Activated naive CD8-positive, alpha-beta T cell treated with anti-CD3 and anti-CD28 coated beads, Interleukin-2, amount 10 ng/mL, durations not matched to agents 7 days and 5 days (primary cell): Measurements from ENCODE around the gene CHRNA9. TPM values are rescaled to one million over a fixed set of nuclear protein-coding genes. Genes with fewer than 3 reads are reported as not detected.
"Not testable (repeated sequence)": the region's sequence is repeated elsewhere in the genome, so short reads cannot be mapped to it uniquely, and the experiment has no call there.

Source experiments
- ATAC-seq: fragments of 150-1000 bp; cut with Tn5 transposase; one replicate; pipeline ENCODE4 v1.10.0; 2021; ENCODE audit warnings: low read depth, moderate library complexity
- POLR2A ChIA-PET: fragments of 350-600 bp; sonication (Branson Sonifier 250); formaldehyde crosslinking; loops from one replicate; lab custom pipeline; 2021; ENCODE audit warnings: antibody characterized with exemption; lab: Charles Lee
- DNase-seq: peaks from one replicate; pipeline ENCODE4 v3.0.0; 2021
- H3K27ac Mint-ChIP-seq: one replicate; pipeline ENCODE4 v1.8.0; 2022; ENCODE audit warnings: mild to moderate bottlenecking, mixed read lengths
- H3K27me3 Mint-ChIP-seq: one replicate; pipeline ENCODE4 v1.8.0; 2022; ENCODE audit warnings: mild to moderate bottlenecking, moderate library complexity, mixed read lengths
- H3K36me3 Mint-ChIP-seq: one replicate; pipeline ENCODE4 v1.8.0; 2021; ENCODE audit warnings: mild to moderate bottlenecking, mixed read lengths
- H3K4me1 Mint-ChIP-seq: one replicate; pipeline ENCODE4 v1.8.0; 2021; ENCODE audit warnings: mixed read lengths
- H3K4me3 Mint-ChIP-seq: one replicate; pipeline ENCODE4 v1.8.0; 2022; ENCODE audit warnings: mild to moderate bottlenecking, moderate library complexity, mixed read lengths
- H3K9me3 Mint-ChIP-seq: one replicate; pipeline ENCODE4 v1.8.0; 2021; ENCODE audit warnings: mixed read lengths
- total RNA-seq, 2 experiments: library from RNA; stranded (reverse); gene quantifications; one replicate each; pipeline ENCODE4 v1.2.3, GENCODE V29; 2021

CHRNA9 gene
- total RNA-seq, result under 1 TPM; 0.55 to 0.68 TPM

DNA sequence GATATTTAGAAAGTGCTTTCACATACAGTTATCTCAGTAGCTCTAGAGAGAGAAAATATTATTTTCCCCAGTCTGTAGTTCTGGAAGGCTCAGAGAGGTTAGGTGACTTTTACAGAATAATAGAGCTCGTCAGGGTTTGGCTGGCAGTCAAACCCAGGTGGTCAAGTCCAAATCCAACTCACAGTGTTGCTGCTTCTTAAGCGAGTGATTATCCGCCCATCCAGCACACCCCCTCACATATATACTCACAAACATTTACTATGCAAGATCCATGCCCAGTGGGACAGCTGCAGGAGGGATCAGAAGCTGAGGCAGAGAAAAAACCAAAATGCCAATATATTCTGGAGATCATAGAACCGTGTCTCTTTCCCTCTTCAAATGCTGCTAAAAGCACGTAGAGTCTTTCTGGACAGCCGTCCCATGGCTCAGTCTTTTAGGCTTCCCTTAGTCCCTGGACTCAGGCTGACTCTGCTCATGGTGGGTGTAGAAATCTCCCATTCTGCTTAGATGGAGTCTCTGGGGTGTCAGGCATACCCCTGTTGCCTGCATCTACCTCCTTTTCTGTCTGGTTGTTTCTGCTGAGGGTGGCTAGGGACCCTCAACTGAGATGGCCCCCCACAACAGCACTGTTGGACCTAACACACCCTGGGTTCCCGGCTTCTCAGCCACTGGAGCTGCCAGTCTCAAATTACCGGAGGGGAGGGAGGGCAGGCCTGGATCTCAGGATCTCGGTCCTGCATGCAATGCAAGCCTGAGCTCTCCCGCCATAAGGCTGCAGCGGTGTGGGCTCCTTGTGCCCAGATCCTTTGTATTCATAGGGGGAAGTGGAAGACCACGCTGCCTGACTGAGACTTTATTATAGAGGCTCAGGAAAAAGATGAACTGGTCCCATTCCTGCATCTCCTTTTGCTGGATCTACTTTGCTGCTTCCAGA is at the start of gene CHRNA9:
TSS of gene CHRNA9 (plus strand) at position 743 of the 934 bp plus-strand sequence. CDS start at position 878, 135 bp downstream.
- Mint-ChIP-seq H3K36me3 (peaks cover 3% of the 10 kb centered on the region), H3K27me3 (peaks cover 6% of the 10 kb centered on the region), H3K4me1 (peaks cover 7% of the 10 kb centered on the region), H3K27ac (peak within 1 kb of the TSS; percentile 4), H3K4me3 (no peak within 1 kb of the TSS), H3K9me3 (peaks cover 1% of the 10 kb centered on the region)
- POLR2A ChIA-PET, result no interaction called here
- ATAC-seq (no peak), DNase-seq (no peak)

GRCh38 chr4:40285692-40286091 is 49.4 kb upstream of the CHRNA9 start:
- Mint-ChIP-seq H3K4me3 (no peak overlapping the region), H3K4me1 (peaks cover 53% of the 10 kb centered on the region), H3K27me3 (no peaks in the 10 kb centered on the region), H3K27ac (no peak overlapping the region), H3K9me3 (peaks cover 6% of the 10 kb centered on the region), H3K36me3 (peaks cover 9% of the 10 kb centered on the region)
- no peak for DNase-seq
- ATAC-seq, result no peak
- POLR2A ChIA-PET, result interaction anchor here (0.7 kb wide), 1 partner anchor 32 kb away, joined by 3 read pairs; no protein-coding TSS in a partner anchor

DNA sequence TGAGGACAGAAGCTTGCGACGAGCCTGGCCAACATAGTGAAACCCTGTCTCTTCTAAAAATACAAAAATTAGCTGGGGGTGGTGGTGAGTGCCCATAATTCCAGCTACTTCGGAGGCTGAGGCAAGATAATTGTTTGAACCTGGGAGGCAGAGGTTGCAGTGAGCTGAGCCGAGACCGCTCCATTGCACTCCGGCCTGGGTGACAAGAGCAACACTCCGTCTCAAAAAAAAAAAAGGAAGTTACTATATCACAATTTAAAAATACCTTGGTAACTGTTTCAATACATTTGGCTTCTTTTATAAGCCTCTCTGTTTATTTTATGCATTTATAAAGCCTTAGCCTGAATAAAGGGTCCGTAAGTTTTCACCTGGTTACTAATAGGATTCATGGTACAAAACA is 46.6 kb upstream of the CHRNA9 start:
- Mint-ChIP-seq H3K27ac (peak overlapping the region; percentile 43), H3K9me3 (peaks cover 2% of the 10 kb centered on the region), H3K27me3 (no peaks in the 10 kb centered on the region), H3K4me1 (peaks cover 51% of the 10 kb centered on the region), H3K4me3 (no peak overlapping the region), H3K36me3 (peaks cover 5% of the 10 kb centered on the region)
- ATAC-seq (no peak), DNase-seq (no peak)
- POLR2A ChIA-PET, result no interaction called here

DNA sequence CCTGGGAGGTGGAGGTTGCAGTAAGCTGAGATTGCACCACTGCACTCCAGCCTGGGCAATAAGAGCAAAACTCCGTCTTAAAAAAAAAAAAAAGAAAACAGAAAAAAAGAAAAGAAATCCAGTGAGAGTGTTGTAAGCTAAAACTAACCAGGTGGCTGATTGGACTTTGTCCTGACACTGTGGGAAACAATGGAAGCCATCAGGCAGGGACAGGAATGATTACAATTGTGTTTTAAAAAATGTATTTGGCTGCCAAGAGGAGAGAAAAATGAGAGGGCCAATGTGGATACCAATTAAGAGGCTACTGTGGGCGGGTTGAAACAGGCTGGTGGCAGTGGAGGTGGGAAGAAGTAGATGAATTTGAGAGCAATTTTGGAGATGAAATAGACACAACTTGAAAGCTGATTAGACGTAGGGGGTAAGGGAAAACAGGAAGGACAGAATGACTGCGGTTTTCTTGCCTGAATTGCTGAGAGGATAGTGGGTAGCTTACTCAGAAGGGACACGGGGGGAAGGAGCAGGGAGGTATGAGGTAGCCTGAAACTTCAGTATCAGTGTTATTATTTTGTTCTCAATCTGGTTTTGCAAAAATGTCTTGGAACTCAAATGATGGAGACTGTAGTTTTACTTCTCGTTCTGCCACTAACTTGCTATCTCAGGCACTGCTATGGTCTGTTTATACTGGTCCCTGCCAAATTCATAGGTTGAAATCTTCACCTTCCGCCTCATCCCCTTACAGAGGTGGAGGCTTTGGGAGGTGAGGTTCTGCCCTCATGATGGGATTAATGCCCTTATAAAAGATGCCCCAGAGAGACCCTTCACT is 45.6 kb upstream of the CHRNA9 start:
- DNase-seq, result no peak
- peaks cover 41% of the 10 kb centered on the region for H3K4me1 Mint-ChIP-seq
- peaks cover 2% of the 10 kb centered on the region for H3K9me3 Mint-ChIP-seq
- POLR2A ChIA-PET, result interaction anchor here (0.6 to 1.6 kb wide), 6 partner anchors 11 to 98 kb away, joined by 3 to 4 read pairs (median 4); no protein-coding TSS in a partner anchor
- peak; percentile 64 for ATAC-seq
- H3K27me3 Mint-ChIP-seq, result no peaks in the 10 kb centered on the region
- peak overlapping the region; percentile 86 for H3K27ac Mint-ChIP-seq
- peak overlapping the region; percentile 70 for H3K4me3 Mint-ChIP-seq
- H3K36me3 Mint-ChIP-seq, result peaks cover 5% of the 10 kb centered on the region

GRCh38 chr4:40290611-40291186 is 44.4 kb upstream of the CHRNA9 start:
- DNase-seq, H3K36me3 Mint-ChIP-seq, ATAC-seq, H3K27me3 Mint-ChIP-seq, H3K9me3 Mint-ChIP-seq: not testable (repeated sequence)
- Mint-ChIP-seq H3K4me1 (peaks cover 40% of the 10 kb centered on the region), H3K4me3 (peak overlapping the region; percentile 70), H3K27ac (peak overlapping the region; percentile 21)
- POLR2A ChIA-PET, result interaction anchor here (1.2 to 1.6 kb wide), 2 partner anchors 10 to 48 kb away, joined by 3 to 4 read pairs; no protein-coding TSS in a partner anchor

DNA sequence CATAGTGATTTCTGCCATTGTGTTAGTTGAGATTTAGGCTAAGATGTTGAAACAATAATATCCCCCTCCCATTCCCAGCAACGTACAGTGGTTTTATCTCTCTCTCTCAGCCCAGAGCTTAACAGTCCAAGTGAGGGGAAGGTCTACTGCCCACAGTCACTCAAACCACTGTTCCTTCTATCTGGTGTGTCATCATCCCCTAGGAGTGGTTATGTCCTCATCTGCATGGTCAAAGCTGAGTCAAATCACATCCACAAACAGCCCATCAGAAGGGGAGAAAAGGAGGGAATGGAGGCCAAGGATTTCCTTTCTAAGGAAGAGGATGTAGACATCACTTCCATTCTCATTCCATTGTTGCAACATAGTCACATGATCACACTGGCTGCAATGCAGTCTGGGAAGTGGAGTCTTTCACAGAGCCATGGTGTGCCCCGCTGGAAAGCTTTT is 42.8 kb upstream of the CHRNA9 start:
- ATAC-seq (no peak), DNase-seq (no peak)
- peaks cover 5% of the 10 kb centered on the region for H3K36me3 Mint-ChIP-seq
- peaks cover 43% of the 10 kb centered on the region for H3K4me1 Mint-ChIP-seq
- no peaks in the 10 kb centered on the region for H3K27me3 Mint-ChIP-seq
- no peak overlapping the region for H3K4me3 Mint-ChIP-seq
- peak overlapping the region; percentile 21 for H3K27ac Mint-ChIP-seq
- POLR2A ChIA-PET, result no interaction called here
- peaks cover 4% of the 10 kb centered on the region for H3K9me3 Mint-ChIP-seq

DNA sequence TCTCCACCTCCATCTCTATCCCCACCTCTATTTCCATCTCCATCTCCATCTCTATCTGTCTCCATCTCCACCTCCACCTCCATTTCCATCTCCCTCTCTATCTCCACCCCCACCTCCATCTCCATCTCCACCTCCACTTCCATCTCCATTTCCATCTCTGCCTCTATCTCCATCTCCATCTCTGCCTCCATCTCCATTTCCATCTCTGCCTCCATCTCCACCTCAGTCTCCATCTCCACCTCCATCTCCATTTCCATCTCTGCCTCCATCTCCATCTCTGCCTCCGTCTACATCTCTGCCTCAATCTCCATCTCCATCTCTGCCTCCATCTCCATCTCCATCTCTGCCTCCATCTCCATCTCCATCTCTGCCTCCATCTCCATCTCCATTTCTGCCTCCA is 40.8 kb upstream of the CHRNA9 start:
- Mint-ChIP-seq H3K9me3 (peaks cover 4% of the 10 kb centered on the region), H3K4me1 (peaks cover 45% of the 10 kb centered on the region)

GRCh38 chr4:40295030-40295429 is 40.1 kb upstream of the CHRNA9 start:
- H3K9me3 Mint-ChIP-seq, POLR2A ChIA-PET, H3K36me3 Mint-ChIP-seq, ATAC-seq, DNase-seq, H3K4me3 Mint-ChIP-seq, H3K27ac Mint-ChIP-seq, H3K27me3 Mint-ChIP-seq: not testable (repeated sequence)
- H3K4me1 Mint-ChIP-seq, result peaks cover 43% of the 10 kb centered on the region

More for the DNA sequence above, 40.8 kb upstream of the CHRNA9 start:
- no peak overlapping the region for H3K27ac Mint-ChIP-seq
- no peak for ATAC-seq
- H3K27me3 Mint-ChIP-seq, result no peaks in the 10 kb centered on the region
- H3K4me3 Mint-ChIP-seq, result no peak overlapping the region
- DNase-seq, result no peak
- POLR2A ChIA-PET, result no interaction called here
- peaks cover 5% of the 10 kb centered on the region for H3K36me3 Mint-ChIP-seq

DNA sequence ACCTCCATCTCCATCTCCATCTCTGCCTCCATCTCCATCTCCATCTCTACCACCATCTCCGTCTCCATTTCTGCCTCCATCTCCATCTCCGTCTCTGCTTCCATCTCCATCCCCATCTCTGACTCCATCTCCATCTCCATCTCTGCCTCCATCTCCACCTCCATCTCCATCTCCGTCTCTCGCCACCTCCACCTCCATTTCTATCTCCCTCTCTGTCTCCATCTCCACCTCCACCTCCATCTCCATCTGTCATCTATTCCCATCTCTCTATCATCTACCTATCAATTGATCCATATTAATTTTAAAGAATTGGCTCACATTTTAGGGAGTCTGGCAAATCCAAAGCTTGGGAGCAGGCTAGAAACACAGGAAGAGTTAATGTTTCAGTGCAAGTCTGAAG is 39.6 kb upstream of the CHRNA9 start:
- peaks cover 5% of the 10 kb centered on the region for H3K36me3 Mint-ChIP-seq
- H3K9me3 Mint-ChIP-seq, result peaks cover 4% of the 10 kb centered on the region
- peaks cover 43% of the 10 kb centered on the region for H3K4me1 Mint-ChIP-seq
- H3K4me3 Mint-ChIP-seq, result no peak overlapping the region
- H3K27me3 Mint-ChIP-seq, result no peaks in the 10 kb centered on the region
- DNase-seq (no peak), ATAC-seq (no peak)
- POLR2A ChIA-PET, result no interaction called here
- no peak overlapping the region for H3K27ac Mint-ChIP-seq

DNA sequence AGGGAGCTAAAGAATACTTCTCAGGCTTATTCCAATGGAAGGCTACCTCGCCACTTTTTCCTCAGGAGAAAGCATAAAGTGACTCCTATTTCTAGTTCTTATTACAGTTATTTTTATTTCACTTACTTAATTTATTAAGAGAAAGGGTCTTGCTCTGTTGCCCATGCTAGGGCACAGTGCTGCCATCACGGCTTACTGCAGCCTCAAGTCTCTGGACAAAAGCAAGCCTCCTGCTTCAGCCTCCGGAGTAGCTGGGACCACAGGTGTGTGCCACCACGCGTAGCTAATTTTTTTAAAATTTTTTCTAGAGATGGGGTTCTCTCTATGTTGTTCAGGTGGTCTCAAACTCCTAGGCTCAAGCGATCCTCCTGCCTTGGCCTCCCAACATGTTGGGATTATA is 36.0 kb upstream of the CHRNA9 start:
- Mint-ChIP-seq H3K27ac (no peak overlapping the region), H3K27me3 (no peaks in the 10 kb centered on the region)
- POLR2A ChIA-PET, result interaction anchor here (0.6 kb wide), 1 partner anchor 24 kb away, joined by 4 read pairs; no protein-coding TSS in a partner anchor

DNA sequence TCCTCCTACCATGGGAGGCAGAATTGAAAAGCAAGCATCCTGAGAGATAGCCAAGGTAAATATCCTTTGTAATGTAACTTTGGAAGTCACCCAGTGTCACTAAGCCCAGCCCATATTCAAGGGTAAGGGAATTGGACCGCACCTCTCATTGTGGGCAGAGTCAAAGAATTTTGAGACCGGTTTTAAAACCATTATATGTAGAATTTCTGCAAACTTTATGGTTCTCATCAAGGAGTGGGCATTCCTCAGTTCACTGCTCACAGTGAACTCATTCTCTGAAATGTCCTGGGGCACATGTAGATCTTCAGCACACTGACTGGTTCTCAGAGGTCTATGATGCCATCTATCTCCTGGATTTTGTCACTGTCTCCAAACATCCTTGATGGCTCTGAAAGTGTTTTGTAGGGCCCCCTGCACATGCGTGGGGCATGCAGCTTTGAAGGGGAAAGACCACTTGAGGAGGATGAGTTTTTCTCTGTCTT is 35.3 kb upstream of the CHRNA9 start:
- Mint-ChIP-seq H3K4me3 (no peak overlapping the region), H3K4me1 (peaks cover 55% of the 10 kb centered on the region), H3K9me3 (peaks cover 3% of the 10 kb centered on the region), H3K27me3 (no peaks in the 10 kb centered on the region), H3K27ac (peak overlapping the region; percentile 95), H3K36me3 (peaks cover 8% of the 10 kb centered on the region)
- DNase-seq (no peak), ATAC-seq (peak; percentile 20)
- POLR2A ChIA-PET, result interaction anchor here (0.6 to 2.6 kb wide), 9 partner anchors 10 to 108 kb away, joined by 3 to 24 read pairs (median 4); no protein-coding TSS in a partner anchor

More for the DNA sequence above, 36.0 kb upstream of the CHRNA9 start:
- DNase-seq (no peak), ATAC-seq (no peak)
- peaks cover 3% of the 10 kb centered on the region for H3K36me3 Mint-ChIP-seq
- peaks cover 3% of the 10 kb centered on the region for H3K9me3 Mint-ChIP-seq
- H3K4me3 Mint-ChIP-seq, result no peak overlapping the region
- H3K4me1 Mint-ChIP-seq, result peaks cover 49% of the 10 kb centered on the region

DNA sequence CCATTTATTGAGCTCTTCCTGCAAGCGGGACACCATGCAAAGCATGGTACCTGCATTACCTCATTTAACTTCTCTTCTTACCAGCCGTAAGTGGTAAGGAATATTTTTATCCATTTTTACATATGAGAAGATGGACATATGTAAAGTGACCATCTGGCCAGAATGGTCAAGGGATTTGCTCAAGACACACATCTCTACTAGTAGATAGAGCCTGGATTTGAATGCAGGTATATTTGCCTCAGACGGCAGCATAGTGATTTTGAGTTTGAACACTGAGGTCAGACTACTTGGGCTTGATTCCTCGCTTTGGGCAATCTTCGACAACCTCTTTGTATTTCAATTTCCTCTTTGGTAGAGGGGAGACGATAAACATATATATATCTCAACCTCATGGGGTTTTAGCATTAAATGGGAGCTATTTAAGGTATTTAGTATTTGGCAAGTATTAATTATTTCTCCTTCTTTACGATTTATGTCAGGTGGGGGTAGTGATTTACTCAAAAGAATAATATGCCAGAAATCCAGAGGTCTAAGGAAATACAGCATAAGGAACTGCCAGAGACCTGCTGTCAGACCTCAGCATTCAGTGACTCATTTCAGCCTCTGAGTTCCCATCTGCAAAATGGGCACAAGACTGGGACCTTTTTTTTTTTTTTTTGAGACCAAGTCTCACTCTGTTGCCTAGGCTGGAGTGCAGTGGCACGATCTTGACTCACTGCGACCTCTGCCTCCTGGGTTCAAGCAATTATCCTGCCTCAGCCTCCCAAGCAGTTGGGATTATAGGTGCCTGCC is 34.6 kb upstream of the CHRNA9 start:
- POLR2A ChIA-PET, result interaction anchor here (0.6 to 2.6 kb wide), 13 partner anchors 10 to 111 kb away, joined by 3 to 24 read pairs (median 4); no protein-coding TSS in a partner anchor
- Mint-ChIP-seq H3K9me3 (peaks cover 3% of the 10 kb centered on the region), H3K27ac (peak overlapping the region; percentile 95), H3K4me1 (peaks cover 62% of the 10 kb centered on the region), H3K27me3 (no peaks in the 10 kb centered on the region), H3K36me3 (peaks cover 10% of the 10 kb centered on the region), H3K4me3 (peak overlapping the region; percentile 82)
- DNase-seq (no peak), ATAC-seq (no peak)
